HEK293 (cell line): ENCODE results near the gene IL23A.

Experiments used
- CTCF ChIA-PET: fragments of 350-600 bp; formaldehyde crosslinking; extraction: SDS; loops from one replicate; lab custom pipeline; 2021; ENCODE audit warnings: antibody characterized with exemption; lab: Yijun Ruan, JAX
- POLR2A ChIA-PET: fragments of 300-600 bp; formaldehyde crosslinking; extraction: SDS; loops from one replicate; lab custom pipeline; 2020; ENCODE audit warnings: antibody characterized with exemption, inconsistent platforms; lab: Yijun Ruan, JAX
- H3K27ac ChIP-seq: fragments of 200-500 bp; sonication (Bioruptor generic); 2 replicates; pipeline ENCODE4 v1.5.1; 2014; ENCODE audit warnings: low read depth, low read length, control low read depth, inconsistent platforms; ENCODE audit errors: extremely low read depth
- H3K36me3 ChIP-seq, 2 experiments: fragments of 200-500 bp in 1 of 2; sonication (Bioruptor generic) in 1 of 2; 1 replicate in 1 of 2; 2 replicates in 1 of 2; pipeline ENCODE4 v1.5.1; 2014 to 2017; ENCODE audit warnings: inconsistent platforms in 2 of 2, low read length in 2 of 2; ENCODE audit not compliant: control insufficient read depth in 2 of 2, insufficient read depth in 1 of 2
- H3K4me1 ChIP-seq: fragments of 200-500 bp; sonication (Bioruptor generic); 2 replicates; pipeline ENCODE4 v1.5.1; 2014; ENCODE audit warnings: mild to moderate bottlenecking, low read length, inconsistent platforms; ENCODE audit not compliant: control insufficient read depth, insufficient read depth
- H3K4me3 ChIP-seq: 2 replicates; pipeline ENCODE4 v1.5.1; 2011; ENCODE audit warnings: low read depth, mild to moderate bottlenecking, control low read depth, low read length, moderate library complexity
- H3K9me3 ChIP-seq: fragments of 200-500 bp; sonication (Bioruptor generic); 2 replicates; pipeline ENCODE4 v1.5.1; 2014; ENCODE audit warnings: low read depth, low read length, inconsistent platforms; ENCODE audit not compliant: control insufficient read depth, insufficient read depth
- BCL11A ChIP-seq: fragments of 450-650 bp; formaldehyde crosslinking; IDR thresholded peaks from 2 replicates; pipeline ENCODE4 v1.5.1; 2016; ENCODE audit warnings: low read depth, missing biosample characterization, missing genetic modification characterization
- EGR2 ChIP-seq: fragments of 450-650 bp; formaldehyde crosslinking; IDR thresholded peaks from 2 replicates; pipeline ENCODE4 v1.5.1; 2016; ENCODE audit warnings: low read depth, missing biosample characterization, missing genetic modification characterization
- KLF8 ChIP-seq: fragments of 450-650 bp; formaldehyde crosslinking; IDR thresholded peaks from 2 replicates; pipeline ENCODE4 v1.5.1; 2016; ENCODE audit warnings: missing biosample characterization, missing genetic modification characterization
- MYNN ChIP-seq: fragments of 450-650 bp; formaldehyde crosslinking; IDR thresholded peaks from 2 replicates; pipeline ENCODE4 v1.5.1; 2016; ENCODE audit warnings: missing biosample characterization, missing genetic modification characterization, borderline replicate concordance
- PRDM1 ChIP-seq: fragments of 450-650 bp; formaldehyde crosslinking; IDR thresholded peaks from 2 replicates; pipeline ENCODE4; 2016; ENCODE audit warnings: missing biosample characterization, missing genetic modification characterization
- REPIN1 ChIP-seq: fragments of 450-650 bp; formaldehyde crosslinking; IDR thresholded peaks from 2 replicates; pipeline ENCODE4 v1.5.1; 2017; ENCODE audit warnings: missing biosample characterization, missing genetic modification characterization, low read depth
- SCRT1 ChIP-seq: fragments of 450-650 bp; formaldehyde crosslinking; IDR thresholded peaks from 2 replicates; pipeline ENCODE4 v1.5.1; 2016; ENCODE audit warnings: missing biosample characterization, missing genetic modification characterization, borderline replicate concordance
- SP3 ChIP-seq: fragments of 450-650 bp; formaldehyde crosslinking; IDR thresholded peaks from 2 replicates; pipeline ENCODE4 v1.5.1; 2016; ENCODE audit warnings: missing biosample characterization, missing genetic modification characterization
- ZBTB7A ChIP-seq: fragments of 450-650 bp; formaldehyde crosslinking; IDR thresholded peaks from 2 replicates; pipeline ENCODE4 v1.5.1; 2016; ENCODE audit warnings: low read depth, missing biosample characterization, missing genetic modification characterization
- ZBTB8A ChIP-seq: fragments of 450-650 bp; formaldehyde crosslinking; IDR thresholded peaks from 2 replicates; pipeline ENCODE4 v1.5.1; 2016; ENCODE audit warnings: missing biosample characterization, missing genetic modification characterization
- ZNF184 ChIP-seq: fragments of 450-650 bp; IDR thresholded peaks from 2 replicates; pipeline ENCODE4 v1.5.1; 2018; ENCODE audit warnings: missing biosample characterization, mild to moderate bottlenecking, missing genetic modification characterization
- ZNF221 ChIP-seq: fragments of 450-650 bp; formaldehyde crosslinking; IDR thresholded peaks from 2 replicates; pipeline ENCODE4 v1.5.1; 2017; ENCODE audit warnings: missing biosample characterization, missing genetic modification characterization, borderline replicate concordance
- ZNF324 ChIP-seq: fragments of 450-650 bp; formaldehyde crosslinking; IDR thresholded peaks from 2 replicates; pipeline ENCODE4 v1.5.1; 2016; ENCODE audit warnings: missing biosample characterization, missing genetic modification characterization
- ZNF354C ChIP-seq: fragments of 450-650 bp; formaldehyde crosslinking; IDR thresholded peaks from 2 replicates; pipeline ENCODE4 v1.5.1; 2016; ENCODE audit warnings: missing biosample characterization, missing genetic modification characterization, low read depth, borderline replicate concordance
- ZNF560 ChIP-seq: fragments of 450-650 bp; formaldehyde crosslinking; IDR thresholded peaks from 2 replicates; pipeline ENCODE4 v1.5.1; 2017; ENCODE audit warnings: missing biosample characterization, missing genetic modification characterization, borderline replicate concordance
- ZNF561 ChIP-seq: fragments of 450-650 bp; IDR thresholded peaks from 2 replicates; pipeline ENCODE4 v1.5.1; 2018; ENCODE audit warnings: missing biosample characterization, missing genetic modification characterization, borderline replicate concordance
- ZNF623 ChIP-seq: fragments of 450-650 bp; formaldehyde crosslinking; IDR thresholded peaks from 2 replicates; pipeline ENCODE4 v1.5.1; 2016; ENCODE audit warnings: missing biosample characterization, missing genetic modification characterization
- ZNF843 ChIP-seq: fragments of 450-650 bp; formaldehyde crosslinking; IDR thresholded peaks from 2 replicates; pipeline ENCODE4 v1.5.1; 2016; ENCODE audit warnings: missing biosample characterization, missing genetic modification characterization
- ZSCAN30 ChIP-seq: fragments of 450-650 bp; IDR thresholded peaks from 2 replicates; pipeline ENCODE4 v1.5.1; 2018; ENCODE audit warnings: missing biosample characterization, mild to moderate bottlenecking, missing genetic modification characterization, moderate library complexity
- TF ChIP-seq, protein P1 (sequence below): fragments of 450-650 bp; formaldehyde crosslinking; IDR thresholded peaks from 2 replicates; pipeline ENCODE4 v1.5.1; 2016; ENCODE audit warnings: missing biosample characterization, missing genetic modification characterization, borderline replicate concordance
- TF ChIP-seq, protein P2 (sequence below): fragments of 450-650 bp; formaldehyde crosslinking; conservative IDR thresholded peaks from 2 replicates; pipeline ENCODE4 v1.5.1; 2016; ENCODE audit warnings: low read depth, missing biosample characterization, missing genetic modification characterization
- TF ChIP-seq, protein P3 (sequence below): fragments of 450-650 bp; formaldehyde crosslinking; IDR thresholded peaks from 2 replicates; pipeline ENCODE4 v1.5.1; 2017; ENCODE audit warnings: missing biosample characterization, mild to moderate bottlenecking, missing genetic modification characterization, moderate library complexity

The IL23A gene

DNA sequence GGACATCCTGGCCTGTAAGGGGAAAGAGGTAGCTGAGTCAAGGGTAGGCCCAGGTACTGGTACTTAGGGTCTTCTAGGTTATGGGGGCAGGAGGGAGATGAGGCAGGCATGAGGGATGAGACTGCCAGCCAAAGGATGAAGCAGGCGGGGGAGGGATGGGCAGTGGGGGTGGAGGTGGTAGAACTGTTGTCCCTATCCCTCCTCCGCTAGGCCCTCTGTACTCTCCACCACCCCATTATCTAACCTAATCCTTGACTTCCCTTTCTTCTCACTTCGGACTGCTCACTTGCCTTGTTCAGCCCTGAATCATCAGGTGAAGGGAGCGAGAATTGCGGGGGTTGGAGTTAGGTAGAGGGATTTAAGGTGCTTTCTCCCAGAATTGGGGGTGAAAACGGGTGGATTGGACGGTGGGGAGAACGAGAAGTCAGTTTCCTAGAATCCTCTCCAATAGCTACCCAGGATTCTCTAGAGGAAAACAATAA lies 5.4 kb upstream of the IL23A start (continued):
- TF ChIP-seq, protein P1, sequence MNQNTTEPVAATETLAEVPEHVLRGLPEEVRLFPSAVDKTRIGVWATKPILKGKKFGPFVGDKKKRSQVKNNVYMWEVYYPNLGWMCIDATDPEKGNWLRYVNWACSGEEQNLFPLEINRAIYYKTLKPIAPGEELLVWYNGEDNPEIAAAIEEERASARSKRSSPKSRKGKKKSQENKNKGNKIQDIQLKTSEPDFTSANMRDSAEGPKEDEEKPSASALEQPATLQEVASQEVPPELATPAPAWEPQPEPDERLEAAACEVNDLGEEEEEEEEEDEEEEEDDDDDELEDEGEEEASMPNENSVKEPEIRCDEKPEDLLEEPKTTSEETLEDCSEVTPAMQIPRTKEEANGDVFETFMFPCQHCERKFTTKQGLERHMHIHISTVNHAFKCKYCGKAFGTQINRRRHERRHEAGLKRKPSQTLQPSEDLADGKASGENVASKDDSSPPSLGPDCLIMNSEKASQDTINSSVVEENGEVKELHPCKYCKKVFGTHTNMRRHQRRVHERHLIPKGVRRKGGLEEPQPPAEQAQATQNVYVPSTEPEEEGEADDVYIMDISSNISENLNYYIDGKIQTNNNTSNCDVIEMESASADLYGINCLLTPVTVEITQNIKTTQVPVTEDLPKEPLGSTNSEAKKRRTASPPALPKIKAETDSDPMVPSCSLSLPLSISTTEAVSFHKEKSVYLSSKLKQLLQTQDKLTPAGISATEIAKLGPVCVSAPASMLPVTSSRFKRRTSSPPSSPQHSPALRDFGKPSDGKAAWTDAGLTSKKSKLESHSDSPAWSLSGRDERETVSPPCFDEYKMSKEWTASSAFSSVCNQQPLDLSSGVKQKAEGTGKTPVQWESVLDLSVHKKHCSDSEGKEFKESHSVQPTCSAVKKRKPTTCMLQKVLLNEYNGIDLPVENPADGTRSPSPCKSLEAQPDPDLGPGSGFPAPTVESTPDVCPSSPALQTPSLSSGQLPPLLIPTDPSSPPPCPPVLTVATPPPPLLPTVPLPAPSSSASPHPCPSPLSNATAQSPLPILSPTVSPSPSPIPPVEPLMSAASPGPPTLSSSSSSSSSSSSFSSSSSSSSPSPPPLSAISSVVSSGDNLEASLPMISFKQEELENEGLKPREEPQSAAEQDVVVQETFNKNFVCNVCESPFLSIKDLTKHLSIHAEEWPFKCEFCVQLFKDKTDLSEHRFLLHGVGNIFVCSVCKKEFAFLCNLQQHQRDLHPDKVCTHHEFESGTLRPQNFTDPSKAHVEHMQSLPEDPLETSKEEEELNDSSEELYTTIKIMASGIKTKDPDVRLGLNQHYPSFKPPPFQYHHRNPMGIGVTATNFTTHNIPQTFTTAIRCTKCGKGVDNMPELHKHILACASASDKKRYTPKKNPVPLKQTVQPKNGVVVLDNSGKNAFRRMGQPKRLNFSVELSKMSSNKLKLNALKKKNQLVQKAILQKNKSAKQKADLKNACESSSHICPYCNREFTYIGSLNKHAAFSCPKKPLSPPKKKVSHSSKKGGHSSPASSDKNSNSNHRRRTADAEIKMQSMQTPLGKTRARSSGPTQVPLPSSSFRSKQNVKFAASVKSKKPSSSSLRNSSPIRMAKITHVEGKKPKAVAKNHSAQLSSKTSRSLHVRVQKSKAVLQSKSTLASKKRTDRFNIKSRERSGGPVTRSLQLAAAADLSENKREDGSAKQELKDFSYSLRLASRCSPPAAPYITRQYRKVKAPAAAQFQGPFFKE (tag by site-specific recombination), result no peak
- TF ChIP-seq MYNN (tag by site-specific recombination) (no peak), PRDM1 (tag by site-specific recombination) (peak; percentile 36; the same call in 1 of the 2 replicates), ZNF560 (no peak), KLF8 (tag by site-specific recombination) (no peak)

DNA sequence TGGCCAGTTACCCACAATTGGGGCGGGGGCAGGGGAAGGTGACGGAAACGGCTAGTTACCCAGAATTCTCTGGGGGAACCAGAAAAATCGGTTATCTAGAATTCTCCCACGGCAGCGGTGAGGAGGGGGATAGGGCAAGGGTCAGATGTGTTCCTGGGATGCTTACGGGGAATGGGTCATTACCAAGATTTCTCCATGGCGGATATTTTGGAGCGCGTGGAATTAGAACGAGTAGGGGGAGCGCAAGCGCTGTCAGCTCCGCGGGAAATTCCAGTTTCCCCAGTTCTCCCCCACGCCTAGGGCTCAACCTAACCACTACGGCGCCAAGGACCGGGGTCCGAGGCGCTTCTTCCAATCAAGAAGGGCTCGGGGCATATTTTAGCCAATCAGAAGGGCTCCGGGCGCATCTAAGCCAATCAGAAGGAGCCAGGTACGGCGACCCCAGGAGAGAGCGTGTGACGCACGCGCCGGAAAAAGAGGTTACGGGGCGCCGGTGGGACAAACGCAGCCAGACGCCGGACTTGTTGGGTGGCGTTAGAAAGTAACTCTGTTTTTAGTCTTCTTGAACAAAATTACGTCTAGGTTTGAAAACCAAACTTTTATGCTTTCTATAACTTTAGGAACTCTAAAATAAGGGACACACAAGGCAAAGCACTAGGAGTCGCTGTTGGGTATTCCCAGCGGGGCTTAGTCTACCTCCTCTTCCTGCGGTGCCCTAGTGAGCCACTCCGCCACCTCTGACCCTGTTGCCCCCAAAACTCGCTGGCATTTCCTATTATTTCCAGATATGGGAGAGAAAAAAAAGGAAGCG lies 4.8 kb upstream of the IL23A start, which contains the start of gene PAN2:
TSS of gene PAN2 (minus strand) at position 322 of the 811 bp plus-strand sequence. CDS start 906 bp downstream, outside the sequence.
- no peaks in the 10 kb centered on the region; a peak in 1 of 3 replicates for H3K36me3 ChIP-seq
- CTCF ChIA-PET, result interaction anchor here (0.6 to 1.4 kb wide), 5 partner anchors 12 to 50 kb away, joined by 3 to 6 read pairs (median 5); no protein-coding TSS in a partner anchor
- POLR2A ChIA-PET, result interaction anchor here (0.6 to 3.4 kb wide), 10 partner anchors 10 to 206 kb away, joined by 3 to 32 read pairs (median 4); partner anchors contain the start of genes CNPY2, ESYT1, SMARCC2 and STAT2
- TF ChIP-seq ZBTB8A, result peak; percentile 71
- peak; percentile 58; the same call in 1 of the 2 replicates for TF ChIP-seq ZSCAN30
- 0 out of 2 replicates have a peak, but pooled peaks have one; percentile 35 for TF ChIP-seq SCRT1 (tag by site-specific recombination)
- TF ChIP-seq ZNF184, result peak; percentile 10; the same call in 1 of the 2 replicates
- peak; percentile 40; the same call in 1 of the 2 replicates for TF ChIP-seq ZNF843 (tag by site-specific recombination)
- TF ChIP-seq EGR2 (tag by site-specific recombination), result peak; percentile 59
- peak; percentile 59 for TF ChIP-seq SP3 (tag by site-specific recombination)
- TF ChIP-seq, protein P2, sequence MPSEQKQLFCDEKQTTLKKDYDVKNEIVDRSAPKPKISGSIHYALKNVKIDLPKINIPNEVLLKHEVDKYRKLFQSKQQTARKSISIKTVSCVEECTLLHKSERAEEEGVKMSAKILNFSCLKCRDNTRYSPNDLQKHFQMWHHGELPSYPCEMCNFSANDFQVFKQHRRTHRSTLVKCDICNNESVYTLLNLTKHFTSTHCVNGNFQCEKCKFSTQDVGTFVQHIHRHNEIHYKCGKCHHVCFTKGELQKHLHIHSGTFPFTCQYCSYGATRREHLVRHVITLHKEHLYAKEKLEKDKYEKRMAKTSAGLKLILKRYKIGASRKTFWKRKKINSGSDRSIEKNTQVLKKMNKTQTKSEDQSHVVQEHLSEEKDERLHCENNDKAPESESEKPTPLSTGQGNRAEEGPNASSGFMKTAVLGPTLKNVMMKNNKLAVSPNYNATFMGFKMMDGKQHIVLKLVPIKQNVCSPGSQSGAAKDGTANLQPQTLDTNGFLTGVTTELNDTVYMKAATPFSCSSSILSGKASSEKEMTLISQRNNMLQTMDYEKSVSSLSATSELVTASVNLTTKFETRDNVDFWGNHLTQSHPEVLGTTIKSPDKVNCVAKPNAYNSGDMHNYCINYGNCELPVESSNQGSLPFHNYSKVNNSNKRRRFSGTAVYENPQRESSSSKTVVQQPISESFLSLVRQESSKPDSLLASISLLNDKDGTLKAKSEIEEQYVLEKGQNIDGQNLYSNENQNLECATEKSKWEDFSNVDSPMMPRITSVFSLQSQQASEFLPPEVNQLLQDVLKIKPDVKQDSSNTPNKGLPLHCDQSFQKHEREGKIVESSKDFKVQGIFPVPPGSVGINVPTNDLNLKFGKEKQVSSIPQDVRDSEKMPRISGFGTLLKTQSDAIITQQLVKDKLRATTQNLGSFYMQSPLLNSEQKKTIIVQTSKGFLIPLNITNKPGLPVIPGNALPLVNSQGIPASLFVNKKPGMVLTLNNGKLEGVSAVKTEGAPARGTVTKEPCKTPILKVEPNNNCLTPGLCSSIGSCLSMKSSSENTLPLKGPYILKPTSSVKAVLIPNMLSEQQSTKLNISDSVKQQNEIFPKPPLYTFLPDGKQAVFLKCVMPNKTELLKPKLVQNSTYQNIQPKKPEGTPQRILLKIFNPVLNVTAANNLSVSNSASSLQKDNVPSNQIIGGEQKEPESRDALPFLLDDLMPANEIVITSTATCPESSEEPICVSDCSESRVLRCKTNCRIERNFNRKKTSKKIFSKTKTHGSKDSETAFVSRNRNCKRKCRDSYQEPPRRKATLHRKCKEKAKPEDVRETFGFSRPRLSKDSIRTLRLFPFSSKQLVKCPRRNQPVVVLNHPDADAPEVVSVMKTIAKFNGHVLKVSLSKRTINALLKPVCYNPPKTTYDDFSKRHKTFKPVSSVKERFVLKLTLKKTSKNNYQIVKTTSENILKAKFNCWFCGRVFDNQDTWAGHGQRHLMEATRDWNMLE, result peak; percentile 42
- TF ChIP-seq ZNF354C (tag by site-specific recombination), result no peak
- TF ChIP-seq ZNF324 (tag by site-specific recombination), result 0 out of 2 replicates have a peak, but pooled peaks have one; percentile 44
- TF ChIP-seq, protein P3, sequence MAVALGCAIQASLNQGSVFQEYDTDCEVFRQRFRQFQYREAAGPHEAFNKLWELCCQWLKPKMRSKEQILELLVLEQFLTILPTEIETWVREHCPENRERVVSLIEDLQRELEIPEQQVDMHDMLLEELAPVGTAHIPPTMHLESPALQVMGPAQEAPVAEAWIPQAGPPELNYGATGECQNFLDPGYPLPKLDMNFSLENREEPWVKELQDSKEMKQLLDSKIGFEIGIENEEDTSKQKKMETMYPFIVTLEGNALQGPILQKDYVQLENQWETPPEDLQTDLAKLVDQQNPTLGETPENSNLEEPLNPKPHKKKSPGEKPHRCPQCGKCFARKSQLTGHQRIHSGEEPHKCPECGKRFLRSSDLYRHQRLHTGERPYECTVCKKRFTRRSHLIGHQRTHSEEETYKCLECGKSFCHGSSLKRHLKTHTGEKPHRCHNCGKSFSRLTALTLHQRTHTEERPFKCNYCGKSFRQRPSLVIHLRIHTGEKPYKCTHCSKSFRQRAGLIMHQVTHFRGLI, result no peak; the same call in 1 of the 2 replicates
- TF ChIP-seq ZNF623, result no peak
- 0 out of 2 replicates have a peak, but pooled peaks have one; percentile 47 for TF ChIP-seq ZBTB7A (tag by site-specific recombination)
- 0 out of 2 replicates have a peak, but pooled peaks have one; percentile 17 for TF ChIP-seq ZNF221 (tag by site-specific recombination)
- TF ChIP-seq REPIN1 (tag by site-specific recombination), result no peak
- 0 out of 2 replicates have a peak, but pooled peaks have one; percentile 67 for TF ChIP-seq BCL11A
- peak; percentile 61; the same call in 1 of the 2 replicates for TF ChIP-seq ZNF561 (tag by site-specific recombination)

More for the DNA sequence above, 4.8 kb upstream of the IL23A start, which contains the start of gene PAN2:
- H3K9me3 ChIP-seq, result no peaks in the 10 kb centered on the region
- H3K4me3 ChIP-seq, result peak within 1 kb of the TSS; percentile 63
- H3K4me1 ChIP-seq, result peaks cover 5% of the 10 kb centered on the region
- H3K27ac ChIP-seq, result peak within 1 kb of the TSS; percentile 80
